ENCODE data around the gene FOXO6. TPM values are rescaled to one million over a fixed set of nuclear protein-coding genes. Genes with fewer than 3 reads are reported as not detected.
A peak's percentile ranks its signal among the peaks of the same experiment; 100 is the strongest.

FOXO6 gene
- total RNA-seq, result not detected

GRCh38 chr1:41360786-41361494 is at the start of gene FOXO6:
TSS of gene FOXO6 (plus strand) at chr1:41361434.
- ATAC-seq, result peak; percentile 98

- ATAC-seq, result no peak
These were observed 48.1 kb upstream of the FOXO6 start for GRCh38 chr1:41312991-41313645.

GRCh38 chr1:41313661-41314131 is 47.5 kb upstream of the FOXO6 start:
- ATAC-seq, result no peak

- no peak for ATAC-seq
These were observed 46.7 kb upstream of the FOXO6 start for GRCh38 chr1:41314376-41315145.

- ATAC-seq, result peak; percentile 76
These were observed 46.0 kb upstream of the FOXO6 start for GRCh38 chr1:41315146-41315822.

GRCh38 chr1:41315871-41316270 is 45.4 kb upstream of the FOXO6 start:
- ATAC-seq, result no peak

GRCh38 chr1:41317361-41317760 is 43.9 kb upstream of the FOXO6 start:
- ATAC-seq, result no peak

- no peak for ATAC-seq
These were observed 43.1 kb upstream of the FOXO6 start for GRCh38 chr1:41318135-41318534.

- no peak for ATAC-seq
These were observed 42.0 kb upstream of the FOXO6 start for GRCh38 chr1:41319106-41319755.

GRCh38 chr1:41319807-41320711 is 41.2 kb upstream of the FOXO6 start:
- no peak for ATAC-seq

- ATAC-seq, result no peak
These were observed 40.1 kb upstream of the FOXO6 start for GRCh38 chr1:41320895-41321676.

- peak; percentile 22 for ATAC-seq
These were observed 39.1 kb upstream of the FOXO6 start for GRCh38 chr1:41322101-41322661.

GRCh38 chr1:41322835-41323234 is 38.4 kb upstream of the FOXO6 start:
- peak; percentile 70 for ATAC-seq

- peak; percentile 52 for ATAC-seq
These were observed 38.0 kb upstream of the FOXO6 start for GRCh38 chr1:41323243-41323642.

GRCh38 chr1:41325801-41326200 is 35.4 kb upstream of the FOXO6 start:
- ATAC-seq, result no peak

GRCh38 chr1:41327383-41327999 is 33.7 kb upstream of the FOXO6 start:
- no peak for ATAC-seq

- no peak for ATAC-seq
These were observed 33.1 kb upstream of the FOXO6 start for GRCh38 chr1:41328001-41328615.

GRCh38 chr1:41328780-41329640 is 32.2 kb upstream of the FOXO6 start:
- ATAC-seq, result no peak

Data from esophagus mucosa (tissue), 1 donor.